ACC112 (cell line): Measurements from ENCODE around the gene PRKAB2.
A peak's percentile ranks its signal among the peaks of the same experiment; 100 is the strongest.
"Not testable (repeated sequence)": the region's sequence is repeated elsewhere in the genome, so short reads cannot be mapped to it uniquely, and the experiment has no call there.

Experiments
- H2AFZ ChIP-seq: fragments of 200-600 bp; sonication (generic); one replicate; pipeline ENCODE4 v1.6.0; 2017; ENCODE audit warnings: antibody characterized with exemption, low read length; ENCODE audit not compliant: unreplicated experiment
- H3K27ac ChIP-seq: fragments of 200-600 bp; sonication (generic); 2 replicates; pipeline ENCODE4 v1.5.1; 2014; ENCODE audit warnings: low read depth, mild to moderate bottlenecking, antibody characterized with exemption, low read length, moderate library complexity
- H3K27me3 ChIP-seq: fragments of 200-600 bp; sonication (generic); 2 replicates; pipeline ENCODE4 v1.6.1; 2014; ENCODE audit warnings: mild to moderate bottlenecking, antibody characterized with exemption, low read length, moderate library complexity, mixed read lengths; ENCODE audit not compliant: insufficient read depth
- H3K36me3 ChIP-seq: fragments of 200-600 bp; sonication (generic); 2 replicates; pipeline ENCODE4 v1.6.1; 2016; ENCODE audit warnings: mild to moderate bottlenecking, antibody characterized with exemption, low read length, moderate library complexity, mixed read lengths; ENCODE audit not compliant: insufficient read depth
- H3K4me1 ChIP-seq: fragments of 200-600 bp; sonication (generic); one replicate; pipeline ENCODE4 v1.6.1; 2016; ENCODE audit warnings: low read length, mixed read lengths; ENCODE audit not compliant: insufficient read depth, unreplicated experiment, control insufficient read depth
- H3K4me3 ChIP-seq: fragments of 200-600 bp; sonication (generic); 2 replicates; pipeline ENCODE4 v1.5.1; 2014; ENCODE audit warnings: mild to moderate bottlenecking, low read depth, low read length
- H3K79me2 ChIP-seq: fragments of 200-600 bp; sonication (generic); one replicate; pipeline ENCODE4 v1.6.0; 2016; ENCODE audit warnings: low read length; ENCODE audit not compliant: control insufficient read depth, unreplicated experiment, insufficient read depth

The PRKAB2 gene

DNA sequence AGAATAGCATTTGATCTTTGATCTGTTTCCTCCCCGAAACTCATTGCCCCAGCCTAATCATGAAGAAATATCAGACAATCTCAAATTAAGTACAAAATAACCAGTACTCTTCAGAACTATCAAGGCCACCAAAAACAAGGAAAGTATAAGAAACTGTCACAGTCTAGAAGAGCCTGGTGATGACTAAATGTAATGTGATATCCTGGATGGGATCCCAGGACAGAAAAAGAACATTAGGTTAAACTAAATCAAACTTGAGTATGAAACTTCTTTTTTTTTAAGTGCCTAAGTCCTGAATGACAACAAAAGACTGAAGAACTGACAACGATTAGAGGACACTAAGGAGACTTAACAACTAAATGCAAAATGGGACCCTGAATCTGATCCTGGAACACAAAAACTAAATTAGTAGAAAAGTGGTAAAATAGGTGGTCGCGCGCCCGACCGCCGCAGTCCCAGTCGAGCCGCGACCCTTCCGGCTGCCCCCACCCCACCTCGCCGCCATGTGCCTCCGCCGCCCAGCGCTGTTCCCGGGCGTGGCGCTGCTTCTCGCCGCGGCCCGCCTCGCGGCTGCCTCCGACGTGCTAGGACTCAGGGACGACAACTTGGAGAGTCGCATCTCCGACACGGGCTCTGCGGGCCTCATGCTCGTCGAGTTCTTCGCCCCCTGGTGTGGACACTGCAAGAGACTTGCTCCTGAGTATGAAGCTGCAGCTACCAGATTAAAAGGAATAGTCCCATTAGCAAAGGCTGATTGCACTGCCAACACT lies 5.5 kb upstream of the PRKAB2 start:
- Histone ChIP-seq H2AFZ (peak overlapping the region; percentile 35), H3K36me3 (no peaks in the 10 kb centered on the region), H3K4me3 (peak overlapping the region; percentile 60), H3K27ac (peak overlapping the region; percentile 53), H3K79me2 (peaks cover 18% of the 10 kb centered on the region), H3K27me3 (no peaks in the 10 kb centered on the region), H3K4me1 (peaks cover 34% of the 10 kb centered on the region)

DNA sequence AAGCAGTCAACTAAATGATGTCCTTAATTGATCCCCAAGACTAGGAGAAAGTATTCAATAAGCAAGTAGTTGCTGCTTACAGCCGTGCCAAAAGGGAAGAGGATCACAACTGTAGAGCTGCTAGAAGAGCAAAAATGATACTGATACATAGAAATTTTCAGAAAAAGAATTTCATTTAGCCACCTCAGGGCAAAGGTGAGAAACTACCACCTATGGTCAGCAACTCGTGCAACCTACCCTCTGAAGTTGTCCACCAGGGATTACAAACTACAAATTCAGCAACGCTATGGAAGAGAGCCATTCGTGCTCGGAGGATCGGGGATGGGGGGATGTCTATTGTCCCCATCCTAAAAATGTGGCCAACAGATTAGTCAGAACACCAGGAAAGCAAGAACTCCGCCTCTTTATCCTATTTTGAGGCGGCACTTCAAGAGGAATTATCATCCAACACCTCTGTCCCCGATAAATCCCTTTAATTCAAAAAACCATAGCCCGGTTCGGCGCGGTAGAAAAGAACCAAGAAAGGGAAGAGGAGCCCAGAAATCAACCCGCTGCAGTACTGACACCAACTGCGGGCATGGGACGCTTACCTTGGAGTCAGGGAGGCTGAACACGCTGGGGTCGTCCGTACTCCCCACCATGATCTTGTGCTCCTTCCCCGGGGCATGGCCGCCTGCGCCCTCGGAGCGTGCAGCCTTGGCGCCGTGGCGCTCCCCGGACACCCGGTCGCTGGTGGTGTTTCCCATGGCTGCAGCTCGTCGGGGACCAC lies 687 bp downstream of the PRKAB2 start:
- H3K79me2 ChIP-seq, result peaks cover 65% of the 10 kb centered on the region
- peak overlapping the region; percentile 57; the same call in 1 of the 2 replicates for H3K27ac ChIP-seq
- peaks cover 59% of the 10 kb centered on the region for H3K4me1 ChIP-seq
- H3K4me3 ChIP-seq, result peak overlapping the region; percentile 90
- H2AFZ ChIP-seq, result peak overlapping the region; percentile 89
- no peaks in the 10 kb centered on the region for H3K27me3 ChIP-seq
- H3K36me3 ChIP-seq, result 0 out of 2 replicates have a peak, but pooled peaks cover 1% of the 10 kb centered on the region

DNA sequence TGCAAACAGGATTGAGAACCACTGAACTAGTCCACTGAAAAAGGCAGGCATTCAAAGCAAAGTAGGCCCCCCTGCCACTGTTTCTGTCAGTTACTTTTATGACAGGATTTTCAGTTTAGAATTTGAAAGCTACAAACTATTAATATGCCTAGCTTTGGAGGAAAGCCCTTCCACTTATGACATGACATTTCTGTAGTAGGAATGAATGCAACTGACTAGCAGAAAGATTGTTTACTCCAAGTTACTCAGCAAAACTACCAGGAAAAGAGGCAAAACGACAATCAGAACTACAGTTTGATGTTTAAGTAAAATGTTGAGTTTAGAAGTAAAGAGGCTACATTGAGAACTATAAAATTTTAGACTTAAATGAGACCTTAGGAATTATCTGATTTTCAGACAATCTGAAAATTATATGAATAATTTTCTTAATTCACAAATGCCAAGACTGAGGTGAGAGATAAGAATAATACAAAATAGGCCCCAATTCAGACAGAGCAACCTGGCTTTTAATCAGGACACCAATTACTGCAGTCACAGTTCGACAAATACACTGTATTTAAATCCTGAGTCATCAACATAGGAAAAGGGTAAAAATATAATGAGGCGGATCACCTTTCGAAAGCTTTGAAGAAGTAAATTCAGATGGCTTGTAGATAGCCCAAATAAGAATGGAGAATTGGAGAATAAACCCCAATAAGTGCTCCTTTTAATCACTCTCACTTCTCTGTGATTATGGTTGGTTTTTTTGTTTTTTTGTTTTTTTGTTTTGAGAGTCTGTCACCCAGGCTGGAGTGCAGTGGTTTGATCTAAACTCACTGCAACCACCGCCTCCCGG lies 2.2 kb downstream of the PRKAB2 start:
- H2AFZ ChIP-seq, result no peak overlapping the region
- H3K36me3 ChIP-seq, result 0 out of 2 replicates have a peak, but pooled peaks cover 3% of the 10 kb centered on the region
- H3K27ac ChIP-seq, result peak overlapping the region; percentile 88; the same call in 1 of the 2 replicates
- no peaks in the 10 kb centered on the region for H3K27me3 ChIP-seq
- peaks cover 75% of the 10 kb centered on the region for H3K79me2 ChIP-seq
- peaks cover 61% of the 10 kb centered on the region for H3K4me1 ChIP-seq
- H3K4me3 ChIP-seq, result peak overlapping the region; percentile 90; the same call in 1 of the 2 replicates

DNA sequence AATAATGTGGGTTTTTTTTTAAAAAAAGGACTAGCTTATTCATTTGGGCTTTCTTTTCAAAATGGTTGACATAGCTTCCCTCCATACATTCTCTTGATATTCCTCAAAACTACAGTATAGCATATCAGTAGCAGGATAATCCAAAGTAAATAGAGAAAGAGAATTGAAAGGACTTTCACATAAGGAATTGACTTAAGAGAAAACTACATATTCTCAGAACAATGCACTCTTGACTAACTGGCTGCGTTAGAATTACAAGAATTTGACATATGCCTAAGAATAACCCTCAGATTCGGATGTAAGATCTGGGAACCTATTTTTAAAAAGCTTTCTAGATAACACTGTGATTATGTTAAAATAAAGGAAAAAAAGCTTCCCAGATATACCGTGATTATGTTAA lies 3.1 kb downstream of the PRKAB2 start:
- peak overlapping the region; percentile 88 for H3K27ac ChIP-seq
- H3K4me3 ChIP-seq, result peak overlapping the region; percentile 90; the same call in 1 of the 2 replicates
- H3K79me2 ChIP-seq, result peaks cover 68% of the 10 kb centered on the region

DNA sequence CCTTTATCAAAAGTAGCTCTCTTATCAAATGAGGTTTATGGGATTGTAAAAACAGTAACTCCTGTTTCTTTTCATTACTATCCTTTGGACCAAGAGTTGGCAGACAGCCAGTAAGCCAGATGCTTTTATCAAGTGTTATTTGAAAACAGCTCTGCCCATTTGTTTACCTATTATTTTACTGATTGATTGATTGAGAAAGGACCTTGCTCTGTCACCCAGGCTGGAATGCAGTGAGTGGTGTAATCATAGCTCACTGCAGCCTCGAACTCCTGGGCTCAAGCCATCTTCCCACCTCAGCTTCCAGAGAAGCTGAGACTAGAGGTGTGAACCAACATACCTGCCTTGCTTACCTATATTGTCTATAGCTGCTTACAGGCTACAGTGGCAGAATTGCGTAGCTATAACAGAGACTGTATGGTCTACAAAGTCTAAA lies 3.6 kb downstream of the PRKAB2 start:
- Histone ChIP-seq H3K27ac (peak overlapping the region; percentile 88), H2AFZ (no peak overlapping the region), H3K79me2 (peaks cover 62% of the 10 kb centered on the region), H3K27me3 (no peaks in the 10 kb centered on the region), H3K4me3 (peak overlapping the region; percentile 90), H3K4me1 (peaks cover 48% of the 10 kb centered on the region), H3K36me3 (0 out of 2 replicates have a peak, but pooled peaks cover 7% of the 10 kb centered on the region)

More for the DNA sequence above, 3.1 kb downstream of the PRKAB2 start:
- no peaks in the 10 kb centered on the region for H3K27me3 ChIP-seq
- 0 out of 2 replicates have a peak, but pooled peaks cover 7% of the 10 kb centered on the region for H3K36me3 ChIP-seq
- no peak overlapping the region for H2AFZ ChIP-seq
- peaks cover 53% of the 10 kb centered on the region for H3K4me1 ChIP-seq

DNA sequence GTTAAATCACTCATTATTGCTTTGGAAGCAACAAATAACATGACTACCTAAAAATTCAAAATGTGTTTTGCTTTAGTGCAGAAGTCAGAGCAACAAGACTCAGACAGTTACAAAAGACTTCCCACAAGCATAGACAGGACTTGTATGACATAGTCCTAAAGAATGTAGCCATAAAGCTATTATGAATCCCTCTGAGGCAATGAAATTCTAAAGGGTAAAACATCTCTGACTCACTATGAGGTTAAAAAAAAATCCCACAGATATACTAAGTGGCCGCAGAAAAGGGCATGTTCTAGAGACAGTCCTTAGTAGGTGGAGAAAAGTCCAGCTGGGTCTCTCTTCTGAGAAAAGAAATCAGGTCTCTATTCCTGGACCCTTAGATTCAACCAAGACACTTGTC lies 4.9 kb downstream of the PRKAB2 start:
- peak overlapping the region; percentile 25; the same call in 1 of the 2 replicates for H3K4me3 ChIP-seq
- 0 out of 2 replicates have a peak, but pooled peaks cover 12% of the 10 kb centered on the region for H3K36me3 ChIP-seq
- H2AFZ ChIP-seq, result no peak overlapping the region
- peaks cover 57% of the 10 kb centered on the region for H3K79me2 ChIP-seq
- H3K4me1 ChIP-seq, result peaks cover 46% of the 10 kb centered on the region
- no peaks in the 10 kb centered on the region for H3K27me3 ChIP-seq
- peak overlapping the region; percentile 88 for H3K27ac ChIP-seq

DNA sequence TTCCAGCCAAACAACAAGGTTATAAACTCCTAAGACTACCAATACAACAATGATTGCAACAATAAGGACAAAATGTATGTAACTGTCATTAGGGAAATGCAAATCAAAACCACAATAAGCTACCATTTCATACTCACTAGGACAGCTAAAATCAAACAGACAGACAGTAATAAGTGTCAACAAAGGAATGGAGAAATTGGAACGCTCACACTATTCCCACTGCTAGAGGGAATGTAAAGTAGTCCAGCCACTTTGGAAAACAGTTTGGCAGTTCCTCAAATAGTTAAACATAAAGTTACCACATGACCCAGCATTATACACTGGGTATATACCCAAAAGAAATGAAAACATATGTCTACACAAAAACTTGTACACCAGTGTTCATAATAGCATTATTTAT lies 9.3 kb downstream of the PRKAB2 start:
- Histone ChIP-seq H3K4me3 (no peak overlapping the region), H3K79me2 (peaks cover 20% of the 10 kb centered on the region), H3K36me3 (peaks cover 20% of the 10 kb centered on the region; the same call in 1 of the 2 replicates), H3K27ac (no peak overlapping the region), H2AFZ (no peak overlapping the region), H3K27me3 (no peaks in the 10 kb centered on the region), H3K4me1 (peaks cover 20% of the 10 kb centered on the region)

DNA sequence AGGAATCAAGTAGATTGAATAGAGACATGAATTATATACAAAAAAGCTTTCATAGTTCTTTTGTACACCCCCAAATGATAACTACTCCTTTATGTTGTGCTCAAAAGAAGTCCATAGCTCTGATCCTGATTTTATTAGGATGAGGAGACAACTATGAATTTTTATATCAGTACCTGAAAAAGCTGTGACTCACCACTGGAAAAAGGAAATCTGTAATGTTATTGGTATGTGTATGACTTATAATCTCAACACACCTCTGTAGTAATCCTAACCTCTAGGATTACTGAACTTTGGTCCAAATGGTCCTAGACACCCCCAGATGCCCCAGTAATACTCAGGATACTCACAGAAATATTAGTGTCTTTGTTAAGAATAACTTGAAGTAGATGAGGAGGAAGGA lies 10.2 kb downstream of the PRKAB2 start:
- Histone ChIP-seq H2AFZ (no peak overlapping the region), H3K27ac (no peak overlapping the region), H3K4me3 (no peak overlapping the region), H3K36me3 (peaks cover 27% of the 10 kb centered on the region), H3K4me1 (peaks cover 13% of the 10 kb centered on the region), H3K27me3 (no peaks in the 10 kb centered on the region), H3K79me2 (peaks cover 15% of the 10 kb centered on the region)

DNA sequence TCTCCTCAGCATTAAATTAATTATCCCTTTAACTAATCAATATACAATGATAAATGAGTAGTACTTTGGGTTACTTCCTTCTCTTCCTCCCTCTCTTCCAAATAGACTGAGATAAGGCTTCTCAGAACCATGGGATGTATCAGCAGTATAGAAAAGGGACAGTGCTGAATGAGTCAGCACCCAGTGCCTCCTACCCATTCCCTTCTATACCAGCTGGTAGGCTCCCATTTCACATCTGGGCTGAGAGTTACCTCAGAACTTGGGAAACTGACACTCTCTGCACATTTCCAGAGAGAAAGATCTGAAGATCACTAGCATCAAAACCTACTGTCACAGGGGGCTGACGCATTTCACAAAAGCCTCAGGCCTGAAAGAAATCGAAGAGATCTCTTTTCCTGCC lies 15.2 kb downstream of the PRKAB2 start:
- not testable (repeated sequence) for H3K27ac ChIP-seq, H3K4me3 ChIP-seq, H3K4me1 ChIP-seq, H2AFZ ChIP-seq, H3K79me2 ChIP-seq, H3K27me3 ChIP-seq
- H3K36me3 ChIP-seq, result peaks cover 18% of the 10 kb centered on the region

DNA sequence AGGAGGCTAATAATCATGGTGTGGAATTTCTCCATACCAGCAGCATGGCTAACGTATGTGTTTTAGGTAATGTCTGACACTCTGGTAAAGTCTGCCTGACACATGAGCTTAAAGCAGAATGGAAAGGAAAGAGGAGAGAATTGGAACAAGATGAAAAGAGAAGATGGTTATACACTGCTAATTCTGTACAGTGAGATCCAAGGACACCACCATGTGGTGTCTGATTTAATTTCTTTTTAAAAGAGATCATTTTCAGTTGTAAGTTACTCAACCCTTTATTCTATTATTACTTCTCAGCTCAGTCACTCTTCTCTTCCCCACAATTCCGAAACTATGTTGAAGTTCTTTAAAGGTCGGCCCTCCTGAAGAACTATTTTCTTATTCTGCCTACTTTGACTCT lies 15.6 kb downstream of the PRKAB2 start:
- Histone ChIP-seq H3K4me1 (no peaks in the 10 kb centered on the region), H3K36me3 (peaks cover 18% of the 10 kb centered on the region), H3K4me3 (no peak overlapping the region), H2AFZ (no peak overlapping the region), H3K79me2 (no peaks in the 10 kb centered on the region), H3K27me3 (no peaks in the 10 kb centered on the region), H3K27ac (no peak overlapping the region)
